GM18502 (cell line): ENCODE measurements around the gene LRRC3.

Experiments used
- ATAC-seq: cut with Tn5 transposase; IDR thresholded peaks from one replicate; pipeline ENCODE4 v1.9.1; 2021; ENCODE audit warnings: mild to moderate bottlenecking; ENCODE audit not compliant: unreplicated experiment, poor library complexity

Gene LRRC3

DNA sequence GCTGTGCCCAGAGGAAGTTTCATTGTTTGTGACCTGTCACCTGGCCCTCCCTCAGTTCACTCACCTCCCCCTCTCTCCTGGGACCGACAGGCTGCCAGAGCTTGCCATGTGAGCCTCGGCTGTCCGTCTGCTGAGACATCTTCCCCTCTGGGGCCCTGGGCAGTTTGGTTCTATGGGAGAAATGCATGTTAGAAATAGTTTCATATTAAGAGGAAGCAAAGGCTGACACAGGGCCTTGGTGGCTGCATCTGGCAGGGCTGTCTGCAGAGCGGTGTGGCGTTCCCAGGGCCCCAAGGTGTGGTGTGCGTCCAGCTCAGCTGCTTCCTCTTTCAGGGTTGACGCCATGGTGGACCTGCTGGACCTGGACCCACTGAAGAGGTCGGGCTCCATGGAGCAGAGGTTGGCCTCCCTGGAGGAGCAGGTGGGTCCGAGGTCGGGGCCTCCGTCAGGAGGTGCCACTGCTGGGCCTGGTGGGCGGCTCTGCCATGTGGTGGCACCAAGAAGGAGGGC is 31.9 kb upstream of the LRRC3 start:
- no peak for ATAC-seq

DNA sequence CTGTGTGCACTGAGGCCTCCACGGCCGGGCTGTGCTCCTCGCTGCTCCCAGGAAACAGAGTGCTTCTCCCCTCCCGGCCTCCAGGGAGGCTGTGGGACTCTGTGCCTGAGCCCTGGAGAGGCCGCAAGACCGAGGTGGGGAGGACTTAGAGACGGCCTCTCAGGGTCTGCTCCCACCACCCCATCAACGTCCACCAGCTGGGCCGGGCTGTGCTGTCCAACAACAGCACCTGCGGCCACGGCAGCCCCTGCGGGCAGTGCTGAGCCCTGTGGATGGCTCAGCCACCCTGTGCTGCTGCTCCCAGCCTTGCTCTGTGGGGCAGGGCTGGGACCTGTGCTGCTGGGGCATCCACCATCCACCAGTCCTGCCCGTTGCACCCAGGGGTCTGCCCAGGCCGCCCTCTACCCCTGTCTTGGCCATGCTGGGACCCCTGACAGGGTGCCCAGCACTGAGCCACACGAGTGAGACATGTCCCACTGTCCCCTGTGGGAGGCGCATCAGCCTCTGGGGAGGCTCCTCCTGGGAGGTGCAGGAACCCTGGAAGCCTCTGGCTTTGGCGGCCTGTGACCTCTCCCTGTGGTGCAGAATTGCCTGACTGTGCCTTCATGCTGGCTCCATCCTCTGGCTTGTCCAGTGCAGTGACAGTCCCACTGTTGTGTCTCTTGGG is 31.2 kb upstream of the LRRC3 start:
- no peak for ATAC-seq

DNA sequence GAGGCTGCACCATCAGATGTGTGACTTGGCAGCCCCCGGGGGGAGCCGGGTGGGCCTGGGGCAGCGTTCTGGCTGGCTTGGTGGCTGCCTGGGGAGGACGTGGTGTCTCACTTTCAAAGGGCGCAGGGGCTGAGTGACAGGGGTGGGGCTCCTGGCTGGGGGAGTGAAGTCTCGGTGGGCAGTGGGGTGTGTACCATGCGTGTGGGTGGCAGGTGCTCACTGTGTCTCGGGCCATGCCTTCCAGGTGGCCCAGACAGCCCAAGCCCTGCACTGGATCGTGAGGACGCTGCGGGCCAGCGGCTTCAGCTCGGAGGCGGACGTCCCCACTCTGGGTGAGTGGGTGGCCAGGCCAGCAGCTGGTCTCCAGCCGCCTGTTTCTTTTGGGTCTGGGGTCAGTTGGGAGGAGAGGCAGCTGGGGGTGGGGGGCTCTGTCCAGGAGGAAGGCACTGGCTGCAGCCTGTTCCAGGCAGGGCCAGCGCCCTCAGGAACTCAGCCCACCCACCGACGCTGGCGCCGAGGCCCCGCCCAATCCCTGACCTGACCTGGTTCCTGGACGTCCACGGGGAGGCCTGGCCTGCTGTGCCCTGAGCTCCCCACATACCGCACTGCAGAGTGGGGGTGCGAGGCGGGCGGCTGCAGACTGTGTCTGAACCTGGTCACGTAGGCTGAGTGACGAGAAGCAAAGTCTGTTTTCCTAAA is 30.6 kb upstream of the LRRC3 start:
- ATAC-seq, result no peak

DNA sequence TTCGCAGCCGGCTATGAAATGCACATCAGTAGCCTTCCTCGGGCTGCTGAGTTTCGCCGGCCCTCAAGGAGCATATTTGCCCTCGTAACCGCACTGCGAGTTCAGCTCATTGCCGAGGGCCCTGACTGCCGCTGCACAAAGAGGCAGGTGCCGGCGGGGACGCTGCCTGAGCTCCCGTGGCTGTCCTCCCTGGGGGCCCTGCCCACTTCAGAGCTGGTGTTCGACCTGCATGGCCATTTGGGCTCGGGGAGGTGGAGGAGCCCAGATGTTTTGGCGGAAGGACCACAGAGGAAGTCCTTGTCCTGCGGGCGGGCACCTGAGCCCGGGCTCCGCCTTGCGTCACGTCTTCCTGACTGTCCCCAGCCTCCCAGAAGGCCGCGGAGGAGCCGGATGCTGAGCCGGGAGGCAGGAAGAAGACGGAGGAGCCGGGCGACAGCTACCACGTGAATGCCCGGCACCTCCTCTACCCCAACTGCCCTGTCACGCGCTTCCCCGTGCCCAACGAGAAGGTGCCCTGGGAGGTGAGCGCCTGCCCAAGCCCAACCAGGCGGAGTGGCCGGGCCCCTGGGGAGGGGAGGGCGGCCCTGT is 29.9 kb upstream of the LRRC3 start:
- ATAC-seq, result no peak

DNA sequence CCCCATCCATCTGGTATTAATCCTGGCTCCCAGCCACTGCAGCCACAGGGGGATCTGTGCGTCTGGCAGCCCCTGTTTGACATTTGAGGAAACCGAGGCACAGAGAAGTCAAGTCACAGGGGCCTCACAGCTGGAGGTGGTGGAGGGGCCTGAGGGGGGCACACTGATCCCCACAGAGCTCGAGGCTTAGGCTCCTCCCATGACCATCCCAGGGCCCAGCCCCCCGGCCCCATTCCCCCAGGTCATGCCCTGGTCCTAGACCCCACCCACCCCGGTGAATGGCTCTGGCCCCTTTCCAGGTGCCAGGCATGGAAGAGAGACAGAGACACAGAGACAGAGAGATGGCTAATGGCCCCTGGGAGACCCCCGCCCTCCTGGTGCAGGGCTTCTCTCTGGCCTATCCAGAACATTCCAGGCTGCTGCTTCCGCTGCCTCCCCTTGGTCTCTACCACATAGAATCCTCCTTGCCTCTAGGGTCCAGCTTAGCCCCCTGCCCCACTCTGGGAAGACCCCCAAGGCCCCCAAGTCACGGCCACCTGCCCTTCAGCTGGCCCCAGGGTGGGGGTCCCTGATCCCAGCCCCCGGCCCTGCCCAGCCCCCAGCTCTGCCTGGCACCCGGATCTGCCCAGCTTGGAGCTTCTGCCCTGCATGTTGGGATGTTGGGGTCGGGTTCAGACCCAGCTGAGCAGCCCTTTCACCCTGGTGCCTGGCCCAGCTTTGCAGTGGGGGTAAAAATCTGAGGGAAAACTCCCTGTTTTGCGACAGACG is 29.2 kb upstream of the LRRC3 start:
- ATAC-seq, result no peak

DNA sequence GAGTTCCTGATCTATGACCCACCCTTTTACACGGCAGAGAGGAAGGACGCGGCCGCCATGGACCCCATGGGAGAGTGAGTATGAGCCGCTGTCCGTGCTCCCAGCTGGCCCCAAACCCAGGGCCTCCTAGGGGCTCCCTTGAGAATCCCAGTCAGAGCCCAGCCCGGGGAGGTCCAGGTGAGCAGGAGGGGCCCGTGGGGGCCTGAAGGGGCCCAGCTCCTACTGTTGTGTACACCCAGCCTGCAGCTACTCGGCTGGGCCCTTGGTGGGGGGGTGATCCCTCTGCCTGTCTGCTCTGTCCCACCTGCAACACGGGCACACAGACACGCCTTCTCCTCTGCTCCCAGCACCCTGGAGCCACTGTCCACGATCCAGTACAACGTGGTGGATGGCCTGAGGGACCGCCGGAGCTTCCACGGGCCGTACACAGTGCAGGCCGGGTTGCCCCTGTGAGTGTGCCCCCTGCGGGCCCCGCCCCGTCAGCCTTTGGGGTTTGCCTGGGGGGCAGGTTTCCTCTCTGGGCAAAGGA is 28.6 kb upstream of the LRRC3 start:
- no peak for ATAC-seq

DNA sequence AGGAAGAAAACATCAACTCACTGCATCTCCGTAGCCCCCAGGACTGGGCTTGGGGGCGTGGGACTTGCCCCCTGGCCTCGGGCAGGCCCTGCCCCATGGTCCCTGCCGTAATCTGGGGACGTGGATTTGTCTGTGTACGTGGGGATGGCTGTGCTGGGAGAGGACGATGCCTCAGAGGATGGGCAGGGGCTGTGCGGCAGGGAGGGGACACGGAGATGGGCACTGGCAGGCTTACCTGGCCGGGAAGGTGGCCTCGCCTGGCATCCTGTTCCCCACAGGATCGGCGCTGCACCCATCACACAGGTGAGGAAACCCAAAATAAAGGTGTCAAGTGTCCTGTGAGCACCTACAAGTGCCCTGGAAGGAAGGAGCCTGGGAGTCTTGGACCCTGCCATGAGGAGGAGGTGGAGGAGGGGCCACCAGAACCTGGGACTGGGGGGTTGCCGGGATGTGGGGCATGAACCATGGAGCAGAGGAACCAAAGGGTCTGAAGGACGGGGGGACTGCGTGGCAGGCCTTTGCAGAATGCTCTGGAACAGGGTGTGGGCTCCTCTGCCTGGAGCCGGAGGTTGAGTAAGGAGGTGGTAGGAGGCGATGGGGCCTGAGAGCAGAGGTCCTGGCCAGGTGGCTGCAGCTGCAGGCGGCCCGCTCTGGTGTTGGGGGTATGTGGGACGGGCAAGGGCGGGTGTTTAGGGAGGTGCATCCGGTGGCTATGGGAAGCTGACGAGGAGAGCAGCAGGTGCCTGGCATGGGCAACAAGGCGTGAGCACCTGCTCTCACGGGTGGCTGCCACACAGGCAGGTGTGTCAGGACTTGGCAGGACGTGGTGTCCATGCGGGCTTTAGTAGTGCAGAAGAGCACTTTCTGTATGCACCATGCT is 27.8 kb upstream of the LRRC3 start:
- ATAC-seq, result no peak

DNA sequence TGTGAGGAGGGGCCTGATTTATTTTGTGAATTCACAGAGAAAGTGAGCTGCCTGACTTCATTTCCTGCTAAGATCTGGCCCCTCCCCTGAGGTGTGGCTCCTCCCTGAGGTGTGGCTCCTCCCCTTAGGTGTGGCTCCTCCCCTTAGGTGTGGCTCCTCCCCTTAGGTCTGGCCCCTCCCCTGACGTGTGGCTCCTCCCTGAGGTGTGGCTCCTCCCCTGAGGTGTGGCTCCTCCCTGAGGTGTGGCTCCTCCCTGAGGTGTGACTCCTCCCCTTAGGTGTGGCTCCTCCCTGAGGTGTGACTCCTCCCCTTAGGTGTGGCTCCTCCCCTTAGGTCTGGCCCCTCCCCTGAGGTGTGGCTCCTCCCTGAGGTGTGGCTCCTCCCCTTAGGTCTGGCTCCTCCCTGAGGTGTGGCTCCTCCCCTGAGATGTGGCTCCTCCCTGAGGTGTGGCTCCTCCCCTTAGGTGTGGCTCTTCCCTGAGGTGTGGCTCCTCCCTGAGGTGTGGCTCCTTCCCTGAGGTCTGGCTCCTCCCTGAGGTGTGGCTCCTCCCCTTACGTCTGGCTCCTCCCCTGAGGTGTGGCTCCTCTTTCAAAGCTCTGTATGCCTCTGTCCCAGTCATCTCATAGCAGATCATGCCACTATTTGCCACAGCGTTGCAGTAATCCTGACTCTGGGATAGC is 26.9 kb upstream of the LRRC3 start:
- no peak for ATAC-seq

DNA sequence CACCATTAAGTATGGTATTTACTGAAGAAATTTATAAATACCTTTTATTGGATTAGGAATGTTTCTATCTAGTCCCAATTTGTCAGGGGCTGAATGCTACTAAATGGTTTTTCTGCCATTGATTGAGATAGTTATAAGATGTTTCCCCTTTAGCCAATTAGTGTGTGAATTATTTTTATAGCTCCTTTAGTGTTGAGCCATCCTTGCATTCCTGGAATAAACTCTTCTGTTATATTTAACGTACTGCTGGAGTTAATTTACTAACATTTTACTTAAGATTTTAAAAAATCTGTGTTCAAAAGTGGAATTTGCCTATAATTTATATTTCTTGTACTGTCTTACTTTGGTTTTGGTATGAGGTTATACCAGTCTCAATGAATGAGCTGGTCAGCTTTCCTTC is 25.4 kb upstream of the LRRC3 start:
- ATAC-seq, result no peak

DNA sequence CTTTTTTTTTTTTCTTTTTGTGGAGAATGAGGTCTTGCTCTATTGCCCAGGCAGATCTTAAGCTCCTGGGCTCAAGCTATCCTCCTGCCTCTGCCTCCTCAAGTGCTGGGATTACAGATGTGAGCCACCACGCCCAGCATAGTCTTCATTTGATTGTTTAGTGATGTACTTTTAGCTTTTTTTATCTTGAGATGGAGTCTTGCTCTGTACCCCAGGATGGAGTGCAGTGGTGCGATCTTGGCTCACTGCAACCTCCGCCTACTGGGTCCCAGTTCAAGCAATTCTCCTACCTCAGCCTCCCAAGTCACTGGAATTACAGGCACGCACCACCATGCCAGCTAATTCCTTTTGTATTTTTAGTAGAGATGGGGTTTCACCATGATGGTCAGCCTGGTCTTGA is 24.0 kb upstream of the LRRC3 start:
- no peak for ATAC-seq

DNA sequence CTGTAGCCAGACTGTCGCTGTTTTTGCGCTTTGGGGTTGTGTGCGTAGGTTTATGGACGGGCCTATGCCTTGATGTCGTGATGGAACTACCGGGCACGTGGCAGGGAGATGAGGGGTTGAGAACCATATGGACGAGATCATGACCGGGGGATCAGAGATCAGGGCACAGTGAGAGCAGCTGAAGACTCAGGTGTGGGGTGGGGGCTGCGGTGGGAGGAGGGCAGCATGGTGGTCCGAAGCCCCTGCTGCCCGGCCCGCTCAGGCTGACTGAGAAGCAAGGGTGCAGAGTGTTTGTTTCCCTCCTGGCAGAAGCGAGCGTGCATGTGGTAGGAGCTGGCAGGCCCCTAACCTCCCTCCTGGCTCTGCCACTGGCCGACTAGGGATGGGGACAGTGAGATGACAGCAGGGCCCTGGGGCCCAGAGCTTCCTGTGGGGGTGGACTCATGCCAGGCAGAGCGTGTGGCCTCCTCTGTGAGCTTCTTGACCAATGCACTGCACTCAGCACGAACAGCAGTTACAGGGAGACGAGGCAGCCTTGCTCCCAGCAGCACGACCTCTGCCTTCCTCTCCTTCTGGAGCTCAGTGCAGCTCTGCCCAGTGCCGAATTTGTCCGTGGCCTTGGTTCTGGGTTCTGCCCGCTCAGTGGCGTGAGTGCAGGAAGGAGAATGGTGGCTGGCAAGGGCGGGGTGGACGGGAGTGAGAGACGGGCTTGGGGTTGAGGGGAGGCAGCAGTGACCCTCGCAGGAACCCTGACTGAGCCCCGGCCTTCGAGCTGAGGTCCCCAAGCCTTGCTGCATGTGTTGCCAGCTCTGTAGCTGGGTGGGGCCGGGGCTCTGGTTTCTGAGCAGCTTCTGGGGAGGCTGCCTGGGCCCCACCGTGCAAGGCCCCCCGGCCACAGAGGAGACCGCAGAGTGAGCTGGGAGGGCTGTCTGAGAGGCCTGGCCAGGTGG is 22.2 kb upstream of the LRRC3 start:
- ATAC-seq, result no peak

DNA sequence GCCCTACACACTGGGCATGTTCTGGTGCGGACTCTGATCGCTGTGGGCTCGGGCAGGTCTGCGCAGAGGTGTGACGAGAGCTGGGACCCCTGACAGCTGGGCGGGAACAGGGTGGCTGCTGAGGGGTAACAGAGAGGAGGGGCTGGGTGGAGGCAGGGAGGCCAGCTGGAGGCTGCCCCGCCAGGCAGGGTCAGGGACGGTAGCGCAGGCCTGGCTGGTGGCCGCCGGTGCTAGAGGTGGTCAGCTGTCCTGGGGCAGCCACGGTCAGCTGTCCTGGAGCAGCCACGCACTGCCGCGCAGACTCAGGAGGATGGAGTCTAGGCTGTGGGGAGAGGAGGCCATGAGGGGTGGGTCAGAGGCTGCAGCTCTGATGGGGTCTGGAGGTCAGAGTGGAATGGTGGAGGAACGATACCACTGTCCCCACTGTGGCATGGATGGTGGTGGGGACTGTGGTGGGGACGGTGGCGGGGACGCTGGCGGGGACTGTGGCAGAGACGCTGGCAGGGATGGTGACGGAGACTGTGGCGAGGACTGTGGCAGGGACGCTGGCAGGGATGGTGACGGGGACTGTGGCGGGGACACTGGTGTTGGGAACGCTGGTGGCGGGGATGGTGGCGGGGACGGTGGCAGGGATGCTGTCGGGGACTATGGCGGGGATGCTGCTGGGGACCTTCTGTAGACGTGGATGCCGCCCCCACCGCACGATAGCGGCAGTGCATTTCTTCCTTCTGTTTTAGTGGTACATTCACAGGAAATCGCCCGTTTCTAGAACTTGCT is 21.3 kb upstream of the LRRC3 start:
- no peak for ATAC-seq

DNA sequence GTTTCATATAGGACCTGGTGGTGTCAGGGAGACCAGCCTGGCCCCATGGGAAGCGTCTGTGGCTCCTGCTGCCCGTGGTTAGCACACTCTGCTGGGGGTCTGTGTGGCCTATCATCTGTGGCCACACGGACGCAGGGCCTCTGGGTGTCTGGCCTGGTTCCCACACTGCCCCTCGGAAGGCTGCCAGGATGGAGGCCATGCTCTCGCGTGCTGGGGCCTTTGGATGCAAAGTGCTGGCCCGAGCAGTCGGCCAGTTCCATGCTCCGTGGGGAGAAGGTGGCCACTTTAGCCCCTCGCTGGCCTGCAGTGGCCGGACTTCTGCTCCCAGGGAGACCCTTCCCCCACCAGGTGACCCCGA is 20.8 kb upstream of the LRRC3 start:
- ATAC-seq, result no peak

DNA sequence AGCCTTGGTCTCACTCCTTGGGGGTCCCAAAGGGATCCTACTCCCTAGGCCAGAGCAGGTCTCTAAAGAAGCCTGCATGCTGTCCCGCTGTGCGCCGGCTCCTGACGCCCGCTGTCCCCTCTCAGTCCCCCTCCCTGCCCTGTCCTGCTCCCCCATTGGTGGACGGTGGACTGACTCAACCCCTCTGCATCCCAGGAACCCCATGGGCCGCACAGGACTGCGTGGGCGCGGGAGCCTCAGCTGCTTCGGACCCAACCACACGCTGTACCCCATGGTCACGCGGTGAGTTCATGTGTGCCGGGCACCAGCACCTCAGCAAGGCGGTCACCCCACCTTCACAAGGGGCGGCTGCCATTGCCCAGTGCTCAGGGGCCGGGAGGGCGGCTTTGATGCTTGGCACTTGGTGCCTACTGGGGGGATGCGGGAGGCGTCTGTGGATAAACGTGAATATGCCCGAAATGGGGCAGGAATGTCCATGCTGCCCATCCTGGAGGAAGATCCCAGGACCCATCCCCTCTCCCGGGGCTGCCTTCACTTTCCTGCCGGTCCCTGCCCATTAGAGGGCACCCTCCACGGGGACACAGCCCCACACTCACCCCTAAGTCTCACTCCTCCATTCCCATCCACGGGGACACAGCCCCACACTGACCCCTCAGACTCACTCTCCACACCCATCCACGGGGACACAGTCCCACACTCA is 20.2 kb upstream of the LRRC3 start:
- ATAC-seq, result no peak

DNA sequence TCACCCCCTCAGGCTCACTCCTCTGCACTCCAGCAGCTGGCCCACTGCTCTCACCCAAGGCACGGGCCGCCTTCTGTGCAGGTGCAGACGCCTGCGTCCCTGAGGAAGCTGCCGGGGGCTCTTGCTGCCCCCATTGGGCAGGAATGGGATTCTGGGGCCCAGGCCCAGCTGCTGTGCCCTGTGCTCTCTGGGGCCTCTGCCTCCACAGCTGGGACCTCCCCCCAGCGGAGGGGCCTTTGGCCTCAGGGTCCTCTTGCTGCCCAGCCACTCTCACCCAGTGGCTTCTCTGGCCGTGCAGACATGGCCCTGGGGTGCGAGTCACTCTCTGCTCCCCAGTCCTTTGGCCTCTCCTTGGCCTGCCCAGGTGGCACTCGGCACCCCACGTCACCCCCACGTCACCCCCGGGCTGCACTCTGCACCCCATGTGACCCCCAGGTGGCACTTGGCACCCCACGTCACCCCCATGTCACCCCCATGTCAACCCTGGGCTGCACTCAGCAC is 19.1 kb upstream of the LRRC3 start:
- no peak for ATAC-seq

DNA sequence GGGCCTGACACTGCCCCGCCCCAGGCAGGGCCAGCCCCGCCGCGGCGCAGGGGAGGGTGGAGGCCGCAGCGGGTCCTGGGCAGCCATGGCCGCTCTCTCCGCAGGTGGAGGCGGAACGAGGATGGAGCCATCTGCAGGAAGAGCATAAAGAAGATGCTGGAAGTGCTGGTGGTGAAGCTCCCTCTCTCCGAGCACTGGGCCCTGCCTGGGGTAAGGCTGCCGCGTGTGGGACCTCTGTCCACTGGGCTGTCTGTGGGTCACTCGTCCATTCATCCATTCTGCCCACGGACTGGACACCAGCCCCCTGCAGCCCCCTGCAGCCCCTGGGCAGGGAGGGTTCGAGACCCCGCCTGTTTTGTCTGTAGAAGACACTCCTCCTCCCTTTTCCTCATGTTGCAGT is 18.4 kb upstream of the LRRC3 start:
- ATAC-seq, result no peak

DNA sequence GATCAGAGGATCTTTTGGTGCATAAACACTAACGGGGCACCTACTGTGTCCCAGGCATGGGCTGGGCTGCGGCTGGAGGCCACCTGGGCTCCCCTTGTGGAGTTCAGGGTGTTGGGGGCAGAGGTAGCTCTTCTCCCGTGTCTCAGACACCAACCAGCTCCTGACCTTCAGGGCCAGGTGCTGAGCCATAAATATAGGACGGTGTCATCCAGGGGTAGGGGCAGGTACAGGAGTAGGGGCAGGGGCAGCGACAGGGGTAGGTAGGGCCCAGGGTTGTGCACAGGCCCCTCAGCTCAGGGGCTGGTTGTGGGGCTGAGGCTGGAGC is 18.0 kb upstream of the LRRC3 start:
- ATAC-seq, result no peak
